ENCODE results near the gene ZNF521. TPM values are rescaled to one million over a fixed set of nuclear protein-coding genes. Genes with fewer than 3 reads are reported as not detected.

The ZNF521 gene
- total RNA-seq, 1 experiment from 2014 or later: 0.04 TPM

DNA sequence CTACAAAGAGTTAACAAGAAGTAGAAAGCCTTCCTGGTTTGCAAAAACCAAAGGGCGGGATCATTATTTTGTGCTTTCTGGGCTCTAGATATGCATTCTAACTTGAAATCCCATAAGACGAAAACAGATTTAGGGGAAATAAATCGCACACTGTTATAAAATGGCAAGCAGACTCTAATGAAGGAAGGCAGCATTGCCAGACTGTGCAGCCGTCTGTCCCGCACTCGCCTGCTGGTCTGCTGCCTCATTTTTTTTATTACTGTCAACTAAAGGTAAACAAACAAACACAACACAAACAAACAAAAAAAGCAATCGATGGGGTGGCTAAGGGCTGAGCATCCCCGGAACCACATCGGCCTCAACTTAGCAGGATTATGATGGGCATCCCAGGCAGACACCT, 24.4 kb downstream of the ZNF521 start:
- Histone ChIP-seq H3K27ac (ENCODE audit: low read length) (no peak overlapping the region), H3K9me3 (ENCODE audit: low read length) (no peaks in the 10 kb centered on the region), H4K20me1 (ENCODE audit: low read length) (no peaks in the 10 kb centered on the region), H3K4me2 (ENCODE audit: low read length) (no peak overlapping the region), H3K36me3 (ENCODE audit: low read depth, low read length) (no peaks in the 10 kb centered on the region), H3K4me3 (ENCODE audit: low read length) (no peak overlapping the region), H3K9ac (ENCODE audit: low read length) (no peak overlapping the region), H3K9me2 (replicated peaks; ENCODE audit: low read length) (no peaks in the 10 kb centered on the region), H3K4me1 (ENCODE audit: insufficient read depth, low read length) (no peaks in the 10 kb centered on the region), H3F3A (ENCODE audit: low read length, unreplicated experiment) (no peaks in the 10 kb centered on the region), H3K79me2 (ENCODE audit: low read length) (no peaks in the 10 kb centered on the region), H2AFZ (ENCODE audit: low read length) (no peak overlapping the region), H3K27me3 (ENCODE audit: low read length) (peaks cover 89% of the 10 kb centered on the region)
- intact Hi-C loops (cut with micrococcal nuclease): loop anchor here (10.0 kb wide), 1 partner anchor 243 kb away; no protein-coding TSS in a partner anchor
- no peak for DNase-seq
- TF ChIP-seq EZH2phosphoT487 (IDR thresholded peaks at IDR 0.05; ENCODE audit: borderline replicate concordance, low read length) (no peak), EZH2 (IDR thresholded peaks at IDR 0.05; ENCODE audit: low read length, unreplicated experiment) (no peak)
- TF ChIP-seq, protein P1, sequence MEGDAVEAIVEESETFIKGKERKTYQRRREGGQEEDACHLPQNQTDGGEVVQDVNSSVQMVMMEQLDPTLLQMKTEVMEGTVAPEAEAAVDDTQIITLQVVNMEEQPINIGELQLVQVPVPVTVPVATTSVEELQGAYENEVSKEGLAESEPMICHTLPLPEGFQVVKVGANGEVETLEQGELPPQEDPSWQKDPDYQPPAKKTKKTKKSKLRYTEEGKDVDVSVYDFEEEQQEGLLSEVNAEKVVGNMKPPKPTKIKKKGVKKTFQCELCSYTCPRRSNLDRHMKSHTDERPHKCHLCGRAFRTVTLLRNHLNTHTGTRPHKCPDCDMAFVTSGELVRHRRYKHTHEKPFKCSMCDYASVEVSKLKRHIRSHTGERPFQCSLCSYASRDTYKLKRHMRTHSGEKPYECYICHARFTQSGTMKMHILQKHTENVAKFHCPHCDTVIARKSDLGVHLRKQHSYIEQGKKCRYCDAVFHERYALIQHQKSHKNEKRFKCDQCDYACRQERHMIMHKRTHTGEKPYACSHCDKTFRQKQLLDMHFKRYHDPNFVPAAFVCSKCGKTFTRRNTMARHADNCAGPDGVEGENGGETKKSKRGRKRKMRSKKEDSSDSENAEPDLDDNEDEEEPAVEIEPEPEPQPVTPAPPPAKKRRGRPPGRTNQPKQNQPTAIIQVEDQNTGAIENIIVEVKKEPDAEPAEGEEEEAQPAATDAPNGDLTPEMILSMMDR (conservative IDR thresholded peaks at IDR 0.05; ENCODE audit: low read depth, low read length): no peak
- no TSS peak for BruUV-seq (replicated peaks)
- POLR2A ChIA-PET (ENCODE audit: unreplicated experiment): no interaction called here
- CTCF ChIA-PET: no interaction called here
- no peak for ATAC-seq

DNA sequence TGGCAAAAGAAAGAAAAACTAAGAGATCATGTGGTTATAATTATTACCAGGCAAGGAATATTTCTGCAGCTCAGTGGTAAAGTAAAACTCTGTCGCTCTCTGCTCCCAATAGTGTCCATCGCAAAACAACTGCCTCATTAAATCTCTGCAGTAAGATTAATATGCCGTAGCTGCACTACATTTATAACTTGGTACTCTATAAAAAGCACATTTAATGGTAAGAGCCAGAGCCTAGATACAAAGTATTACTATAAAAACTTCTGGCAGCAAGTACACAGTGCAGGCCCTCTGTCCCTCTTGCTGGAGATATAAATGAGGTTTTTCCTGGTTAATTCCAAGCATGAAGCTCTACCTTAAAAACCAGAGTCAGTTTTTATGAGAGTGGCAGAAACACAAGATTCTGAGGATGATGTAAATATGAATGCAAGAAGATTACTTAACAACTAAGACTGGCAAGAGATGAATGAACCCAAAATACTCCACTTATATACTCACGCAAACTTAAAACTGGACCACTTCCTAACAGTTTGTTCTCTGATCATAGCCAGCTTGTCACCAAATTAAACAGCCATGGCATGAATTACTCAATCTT, 25.5 kb downstream of the ZNF521 start:
- Histone ChIP-seq H4K20me1 (ENCODE audit: low read length) (no peaks in the 10 kb centered on the region), H3K4me3 (ENCODE audit: low read length) (no peak overlapping the region), H3K4me1 (ENCODE audit: insufficient read depth, low read length) (no peaks in the 10 kb centered on the region), H3K27ac (ENCODE audit: low read length) (no peak overlapping the region), H3K36me3 (ENCODE audit: low read depth, low read length) (no peaks in the 10 kb centered on the region), H3F3A (ENCODE audit: low read length, unreplicated experiment) (no peaks in the 10 kb centered on the region), H3K27me3 (ENCODE audit: low read length) (peaks cover 78% of the 10 kb centered on the region), H2AFZ (ENCODE audit: low read length) (no peak overlapping the region), H3K9ac (ENCODE audit: low read length) (no peak overlapping the region), H3K79me2 (ENCODE audit: low read length) (no peaks in the 10 kb centered on the region), H3K4me2 (ENCODE audit: low read length) (no peak overlapping the region), H3K9me2 (replicated peaks; ENCODE audit: low read length) (no peaks in the 10 kb centered on the region), H3K9me3 (ENCODE audit: low read length) (no peaks in the 10 kb centered on the region)
- intact Hi-C loops (cut with micrococcal nuclease): loop anchor here (10.0 kb wide), 1 partner anchor 242 kb away; no protein-coding TSS in a partner anchor
- ChIA-PET CTCF (no interaction called here), POLR2A (ENCODE audit: unreplicated experiment) (no interaction called here)
- ATAC-seq (no peak), DNase-seq (no peak)
- BruUV-seq (replicated peaks): no TSS peak
- TF ChIP-seq EZH2phosphoT487 (IDR thresholded peaks at IDR 0.05; ENCODE audit: borderline replicate concordance, low read length): no peak
- TF ChIP-seq EZH2 (IDR thresholded peaks at IDR 0.05; ENCODE audit: low read length, unreplicated experiment): no peak
- TF ChIP-seq, protein P1 (conservative IDR thresholded peaks at IDR 0.05; ENCODE audit: low read depth, low read length): no peak

DNA sequence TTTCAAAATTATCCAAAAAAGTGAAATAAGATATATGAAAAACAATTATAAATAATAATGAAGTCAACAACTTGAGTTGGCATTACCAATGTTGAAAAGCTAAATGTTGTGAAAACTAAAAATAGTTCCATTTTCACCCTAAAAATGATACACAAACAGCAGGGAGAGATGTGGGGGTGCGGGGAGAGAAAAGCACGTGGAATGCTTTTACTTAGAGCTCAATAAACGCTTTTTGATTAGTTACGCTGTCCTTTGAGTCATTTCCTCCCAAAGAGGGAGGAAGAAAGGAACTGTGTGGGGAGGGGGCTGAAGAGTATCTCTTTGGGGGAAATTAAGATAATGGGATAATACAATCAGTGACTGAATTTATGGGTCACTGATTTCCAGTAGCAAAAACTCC, 29.2 kb downstream of the ZNF521 start:
- Histone ChIP-seq H3K27ac (ENCODE audit: low read length) (no peak overlapping the region), H3K27me3 (ENCODE audit: low read length) (peaks cover 49% of the 10 kb centered on the region), H2AFZ (ENCODE audit: low read length) (no peak overlapping the region), H3K9me3 (ENCODE audit: low read length) (no peaks in the 10 kb centered on the region), H3K4me1 (ENCODE audit: insufficient read depth, low read length) (no peaks in the 10 kb centered on the region), H3F3A (ENCODE audit: low read length, unreplicated experiment) (no peaks in the 10 kb centered on the region), H3K4me2 (ENCODE audit: low read length) (no peak overlapping the region), H3K4me3 (ENCODE audit: low read length) (no peak overlapping the region), H4K20me1 (ENCODE audit: low read length) (no peaks in the 10 kb centered on the region), H3K79me2 (ENCODE audit: low read length) (no peaks in the 10 kb centered on the region), H3K36me3 (ENCODE audit: low read depth, low read length) (no peaks in the 10 kb centered on the region), H3K9me2 (replicated peaks; ENCODE audit: low read length) (no peaks in the 10 kb centered on the region), H3K9ac (ENCODE audit: low read length) (no peak overlapping the region)
- DNase-seq (no peak), ATAC-seq (no peak)
- ChIA-PET POLR2A (ENCODE audit: unreplicated experiment) (no interaction called here), CTCF (no interaction called here)
- TF ChIP-seq EZH2 (IDR thresholded peaks at IDR 0.05; ENCODE audit: low read length, unreplicated experiment) (no peak), EZH2phosphoT487 (IDR thresholded peaks at IDR 0.05; ENCODE audit: borderline replicate concordance, low read length) (no peak)
- TF ChIP-seq, protein P1 (conservative IDR thresholded peaks at IDR 0.05; ENCODE audit: low read depth, low read length): no peak
- intact Hi-C loops (cut with micrococcal nuclease): loop anchor here (10.0 kb wide), 1 partner anchor 238 kb away; no protein-coding TSS in a partner anchor
- BruUV-seq (replicated peaks): no TSS peak
